Liver (tissue), 9 donors: ENCODE results near the gene SLC34A3. TPM values are rescaled to one million over a fixed set of nuclear protein-coding genes. Genes with fewer than 3 reads are reported as not detected.

Source experiments
- DNase-seq: peaks from one replicate; pipeline ENCODE4 v3.0.0-alpha.2; 2017; ENCODE audit warnings: low spot score
- H3K27ac ChIP-seq, 2 donors: one replicate each; pipeline ENCODE4 v1.7.0; 2013; ENCODE audit warnings: inconsistent platforms in 2 of 2, low read length in 2 of 2, control low read depth in 1 of 2, low read depth in 1 of 2, mild to moderate bottlenecking in 1 of 2
- H3K27me3 ChIP-seq, 4 donors: one replicate each; pipeline versions ENCODE4 v1.6.1 to v1.7.0; 2013; ENCODE audit warnings: low read length in 3 of 4, inconsistent platforms in 1 of 4, mild to moderate bottlenecking in 1 of 4, moderate library complexity in 1 of 4; ENCODE audit not compliant: control insufficient read depth in 4 of 4, insufficient read depth in 4 of 4
- H3K36me3 ChIP-seq, 4 donors: one replicate each; pipeline versions ENCODE4 v1.6.1 to v1.7.0; 2013; ENCODE audit warnings: low read length in 3 of 4, mild to moderate bottlenecking in 3 of 4, low read depth in 1 of 4, moderate library complexity in 1 of 4; ENCODE audit not compliant: control insufficient read depth in 4 of 4, insufficient read depth in 3 of 4
- H3K4me1 ChIP-seq, 4 donors: one replicate each; pipeline versions ENCODE4 v1.6.1 to v1.7.0; 2013; ENCODE audit warnings: low read length in 3 of 4, mild to moderate bottlenecking in 3 of 4, moderate library complexity in 1 of 4; ENCODE audit not compliant: control insufficient read depth in 4 of 4, insufficient read depth in 4 of 4
- H3K4me3 ChIP-seq, 3 donors: one replicate each; pipeline versions ENCODE4 v1.6.1 to v1.7.0; 2013; ENCODE audit warnings: low read length in 3 of 3, control low read depth in 1 of 3, low read depth in 1 of 3, mild to moderate bottlenecking in 1 of 3
- H3K9ac ChIP-seq, 2 donors: one replicate each; pipeline ENCODE4 v1.7.0; 2013; ENCODE audit warnings: low read length in 2 of 2, mild to moderate bottlenecking in 2 of 2, moderate library complexity in 2 of 2, control low read depth in 1 of 2, low read depth in 1 of 2
- H3K9me3 ChIP-seq, 4 donors: one replicate each; pipeline versions ENCODE4 v1.6.1 to v1.7.0; 2013; ENCODE audit warnings: low read length in 3 of 4; ENCODE audit not compliant: control insufficient read depth in 4 of 4
- FOXA1 ChIP-seq: IDR thresholded peaks from 2 replicates; pipeline ENCODE4 v1.6.1; 2016; ENCODE audit warnings: antibody characterized with exemption
- HNF4A ChIP-seq, 2 donors: conservative IDR thresholded peaks; 2 replicates each; pipeline ENCODE4 v1.6.1; 2016; ENCODE audit warnings: antibody characterized with exemption in 2 of 2, mild to moderate bottlenecking in 2 of 2
- HNF4G ChIP-seq: IDR thresholded peaks from 2 replicates; pipeline ENCODE4 v1.6.1; 2016; ENCODE audit warnings: antibody characterized with exemption
- JUND ChIP-seq, 2 donors: IDR thresholded peaks; 2 replicates each; pipeline ENCODE4 v1.6.1; 2016; ENCODE audit warnings: antibody characterized with exemption in 2 of 2
- MAX ChIP-seq: IDR thresholded peaks from 2 replicates; pipeline ENCODE4 v1.6.1; 2016; ENCODE audit warnings: antibody characterized with exemption
- SP1 ChIP-seq: IDR thresholded peaks from 2 replicates; pipeline ENCODE4 v1.6.1; 2018; ENCODE audit warnings: antibody characterized with exemption, mild to moderate bottlenecking
- TAF1 ChIP-seq: conservative IDR thresholded peaks from 2 replicates; pipeline ENCODE4 v1.6.1; 2016; ENCODE audit warnings: antibody characterized with exemption, mild to moderate bottlenecking
- WGBS: extraction: QIAGEN DNeasy Blood & Tissue Kit; methylation state at CpG from one replicate; pipeline ENCODE4 v1.1.7; 2013; 5-methylcytosine and 5-hydroxymethylcytosine counted together
- polyA plus RNA-seq, 2 donors: library from polyadenylated mRNA; stranded (reverse) in 1 of 2; unstranded in 1 of 2; fragments of 200-250 nt in 1 of 2; fragments of >200 nt in 1 of 2; fragmentation: Nextera tagmentation in 1 of 2; extraction: Ambion mirVana in 1 of 2; gene quantifications; one replicate each; pipeline versions ENCODE4 v1.2.1 to v1.2.3, GENCODE V29; 2013 to 2015
- total RNA-seq, 2 donors: library from RNA; depleted of rRNA; stranded (reverse); fragments of >200 nt; gene quantifications; one replicate each; pipeline ENCODE4 v1.2.3, GENCODE V29; 2014
- donor health status: healthy.
- donor health status: healthy.
- donor health status: healthy.
- donor health status: healthy.
- donor health status: healthy.

Gene SLC34A3
- total and polyA plus RNA-seq, 4 donors: not detected

- no peak overlapping the region for H3K9ac ChIP-seq
- H3K36me3 ChIP-seq: no peaks in the 10 kb centered on the region
- TF ChIP-seq HNF4A (conservative IDR thresholded peaks at IDR 0.05): no peak
- TF ChIP-seq HNF4G: no peak
- no peak for TF ChIP-seq MAX
- TF ChIP-seq JUND (IDR thresholded peaks at IDR 0.05): no peak
- no peak for TF ChIP-seq SP1
- TF ChIP-seq FOXA1: no peak
- no peak for TF ChIP-seq TAF1
- no peak overlapping the region for H3K27ac ChIP-seq
- H3K4me3 ChIP-seq: no peak overlapping the region
- H3K27me3 ChIP-seq: no peaks in the 10 kb centered on the region
- WGBS: 80% methylated on average over 39 of the region's 39 CpGs
- peaks cover under 1 to 5% (median 3%) of the 10 kb centered on the region in 4 donors for H3K4me1 ChIP-seq
- no peaks in the 10 kb centered on the region for H3K9me3 ChIP-seq
- DNase-seq: no peak
Measured at GRCh38 chr9:137281345-137282116, 50.8 kb downstream of the SLC34A3 start.

Other genes starting within 250 kb of the SLC34A3 start
Only the 30 nearest of the 31 such genes appear.
- 1 to 10 TPM; 7.3 to 9.0 TPM for gene PAXX, start 238.5 kb upstream of the SLC34A3 start, total RNA-seq
- gene PAXX, start 238.5 kb upstream of the SLC34A3 start, polyA plus RNA-seq: 10 to 100 TPM; 29.4 to 34.1 TPM
- gene CLIC3, start 234.3 kb upstream of the SLC34A3 start, total RNA-seq: under 1 TPM; 0.33 to 0.42 TPM
- under 1 TPM; 0.38 to 0.83 TPM for gene CLIC3, start 234.3 kb upstream of the SLC34A3 start, polyA plus RNA-seq
- gene ABCA2, start 202.7 kb upstream of the SLC34A3 start, total RNA-seq: 10 to 100 TPM in 1 of 2 donors, 1 to 10 TPM in 1; 2.9 to 15.2 TPM
- gene ABCA2, start 202.7 kb upstream of the SLC34A3 start, polyA plus RNA-seq: 10 to 100 TPM in 1 of 2 donors, 1 to 10 TPM in 1; 9.5 to 15.1 TPM
- under 1 TPM; 0.37 to 0.67 TPM for gene FUT7, start 198.8 kb upstream of the SLC34A3 start, total RNA-seq
- under 1 TPM in 1 of 2 donors, not detected in 1; 0.14 TPM for gene FUT7, start 198.8 kb upstream of the SLC34A3 start, polyA plus RNA-seq
- gene NPDC1, start 184.7 kb upstream of the SLC34A3 start, total RNA-seq: 1 to 10 TPM; 2.7 to 5.6 TPM
- 10 to 100 TPM in 1 of 2 donors, 1 to 10 TPM in 1; 9.0 to 14.5 TPM for gene NPDC1, start 184.7 kb upstream of the SLC34A3 start, polyA plus RNA-seq
- under 1 TPM; 0.09 to 0.25 TPM for gene ENTPD2, start 176.8 kb upstream of the SLC34A3 start, total RNA-seq
- under 1 TPM; 0.17 to 0.40 TPM for gene ENTPD2, start 176.8 kb upstream of the SLC34A3 start, polyA plus RNA-seq
- gene SAPCD2, start 160.3 kb upstream of the SLC34A3 start, total RNA-seq: 1 to 10 TPM in 1 of 2 donors, under 1 TPM in 1; 0.08 to 1.8 TPM
- under 1 TPM; 0.06 to 0.38 TPM for gene SAPCD2, start 160.3 kb upstream of the SLC34A3 start, polyA plus RNA-seq
- gene UAP1L1, start 153.4 kb upstream of the SLC34A3 start, total RNA-seq: 1 to 10 TPM; 1.8 to 2.3 TPM
- gene UAP1L1, start 153.4 kb upstream of the SLC34A3 start, polyA plus RNA-seq: 1 to 10 TPM in 1 of 2 donors, under 1 TPM in 1; 0.35 to 1.6 TPM
- 10 to 100 TPM; 19.9 to 31.8 TPM for gene MAN1B1, start 143.9 kb upstream of the SLC34A3 start, total RNA-seq
- 10 to 100 TPM; 23.2 to 29.7 TPM for gene MAN1B1, start 143.9 kb upstream of the SLC34A3 start, polyA plus RNA-seq
- gene DPP7, start 116.2 kb upstream of the SLC34A3 start, total RNA-seq: 10 to 100 TPM; 25.0 to 38.8 TPM
- 10 to 100 TPM; 62.6 to 71.1 TPM for gene DPP7, start 116.2 kb upstream of the SLC34A3 start, polyA plus RNA-seq
- not detected for gene GRIN1, start 91.7 kb upstream of the SLC34A3 start, total RNA-seq
- under 1 TPM in 1 of 2 donors, not detected in 1; 0.05 TPM for gene GRIN1, start 91.7 kb upstream of the SLC34A3 start, polyA plus RNA-seq
- under 1 TPM in 1 of 2 donors, not detected in 1; 0.17 TPM for gene LRRC26, start 60.9 kb upstream of the SLC34A3 start, total RNA-seq
- gene LRRC26, start 60.9 kb upstream of the SLC34A3 start, polyA plus RNA-seq: under 1 TPM in 1 of 2 donors, not detected in 1; 0.09 TPM
- gene TMEM210, start 58.8 kb upstream of the SLC34A3 start, total RNA-seq: not detected
- not detected for gene TMEM210, start 58.8 kb upstream of the SLC34A3 start, polyA plus RNA-seq
- 10 to 100 TPM; 19.4 to 32.6 TPM for gene ANAPC2, start 42.3 kb upstream of the SLC34A3 start, total RNA-seq
- 10 to 100 TPM in 1 of 2 donors, 1 to 10 TPM in 1; 9.3 to 19.9 TPM for gene ANAPC2, start 42.3 kb upstream of the SLC34A3 start, polyA plus RNA-seq
- 10 to 100 TPM; 29.8 to 37.5 TPM for gene SSNA1, start 42.2 kb upstream of the SLC34A3 start, total RNA-seq
- 10 to 100 TPM; 43.1 to 44.2 TPM for gene SSNA1, start 42.2 kb upstream of the SLC34A3 start, polyA plus RNA-seq
- 10 to 100 TPM in 1 of 2 donors, 1 to 10 TPM in 1; 5.4 to 15.8 TPM for gene TPRN, start 30.2 kb upstream of the SLC34A3 start, total RNA-seq
- 10 to 100 TPM in 1 of 2 donors, 1 to 10 TPM in 1; 6.5 to 20.1 TPM for gene TPRN, start 30.2 kb upstream of the SLC34A3 start, polyA plus RNA-seq
- 10 to 100 TPM; 19.9 to 21.5 TPM for gene TMEM203, start 25.3 kb upstream of the SLC34A3 start, total RNA-seq
- 10 to 100 TPM; 21.4 to 27.5 TPM for gene TMEM203, start 25.3 kb upstream of the SLC34A3 start, polyA plus RNA-seq
- gene NDOR1, start 25.2 kb upstream of the SLC34A3 start, total RNA-seq: 1 to 10 TPM; 2.9 to 4.7 TPM
- gene NDOR1, start 25.2 kb upstream of the SLC34A3 start, polyA plus RNA-seq: 1 to 10 TPM; 2.5 to 3.5 TPM
- under 1 TPM; 0.28 to 0.59 TPM for gene RNF208, start 8.7 kb upstream of the SLC34A3 start, total RNA-seq
- gene RNF208, start 8.7 kb upstream of the SLC34A3 start, polyA plus RNA-seq: 1 to 10 TPM; 4.6 to 7.1 TPM
- under 1 TPM; 0.14 to 0.25 TPM for gene CYSRT1, start 5.7 kb upstream of the SLC34A3 start, total RNA-seq
- gene CYSRT1, start 5.7 kb upstream of the SLC34A3 start, polyA plus RNA-seq: under 1 TPM; 0.15 to 0.50 TPM
- not detected for gene RNF224, start 3.4 kb upstream of the SLC34A3 start, total RNA-seq
- not detected for gene RNF224, start 3.4 kb upstream of the SLC34A3 start, polyA plus RNA-seq
- 100 to 1,000 TPM; 179 to 191 TPM for gene TUBB4B, start 10.4 kb downstream of the SLC34A3 start, total RNA-seq
- gene TUBB4B, start 10.4 kb downstream of the SLC34A3 start, polyA plus RNA-seq: 100 to 1,000 TPM; 173 to 199 TPM
- not detected for gene STPG3, start 20.4 kb downstream of the SLC34A3 start, total RNA-seq
- gene STPG3, start 20.4 kb downstream of the SLC34A3 start, polyA plus RNA-seq: not detected
- gene NELFB, start 24.4 kb downstream of the SLC34A3 start, total RNA-seq: 10 to 100 TPM; 16.5 to 19.7 TPM
- 10 to 100 TPM in 1 of 2 donors, 1 to 10 TPM in 1; 4.7 to 24.6 TPM for gene NELFB, start 24.4 kb downstream of the SLC34A3 start, polyA plus RNA-seq
- 1 to 10 TPM; 5.0 to 5.1 TPM for gene TOR4A, start 46.8 kb downstream of the SLC34A3 start, total RNA-seq
- 1 to 10 TPM in 1 of 2 donors, under 1 TPM in 1; 0.35 to 3.6 TPM for gene TOR4A, start 46.8 kb downstream of the SLC34A3 start, polyA plus RNA-seq
- gene NRARP, start 71.4 kb downstream of the SLC34A3 start, total RNA-seq: 1 to 10 TPM in 1 of 2 donors, under 1 TPM in 1; 0.93 to 1.3 TPM
- under 1 TPM in 1 of 2 donors, not detected in 1; 0.48 TPM for gene NRARP, start 71.4 kb downstream of the SLC34A3 start, polyA plus RNA-seq
- 1 to 10 TPM; 2.5 to 6.7 TPM for gene EXD3, start 192.3 kb downstream of the SLC34A3 start, total RNA-seq
- 1 to 10 TPM; 3.6 to 3.7 TPM for gene EXD3, start 192.3 kb downstream of the SLC34A3 start, polyA plus RNA-seq
- gene NOXA1, start 192.5 kb downstream of the SLC34A3 start, total RNA-seq: 1 to 10 TPM; 1.3 to 2.4 TPM
- 1 to 10 TPM; 2.4 to 3.6 TPM for gene NOXA1, start 192.5 kb downstream of the SLC34A3 start, polyA plus RNA-seq
- 1 to 10 TPM; 1.6 to 4.7 TPM for gene ENTPD8, start 210.5 kb downstream of the SLC34A3 start, total RNA-seq
- gene ENTPD8, start 210.5 kb downstream of the SLC34A3 start, polyA plus RNA-seq: 1 to 10 TPM; 5.1 to 6.2 TPM
- gene NSMF, start 228.4 kb downstream of the SLC34A3 start, total RNA-seq: 10 to 100 TPM in 1 of 2 donors, 1 to 10 TPM in 1; 1.7 to 12.9 TPM
- 10 to 100 TPM in 1 of 2 donors, 1 to 10 TPM in 1; 4.6 to 13.5 TPM for gene NSMF, start 228.4 kb downstream of the SLC34A3 start, polyA plus RNA-seq